Small intestine (tissue), 16 donors: ENCODE measurements around the gene POMP. TPM values are rescaled to one million over a fixed set of nuclear protein-coding genes. Genes with fewer than 3 reads are reported as not detected.
A peak's percentile ranks its signal among the peaks of the same experiment; 100 is the strongest.

Experiments used
- DNase-seq, 2 donors: peaks; one replicate each; pipeline versions ENCODE4 v3.0.0 to v3.0.0-alpha.2; 2013
- FAIRE-seq: peaks from 2 replicates; lab custom pipeline; 2012; peaks lifted over from hg19 to GRCh38; lab: Jason Lieb, UNC
- H3K27ac ChIP-seq, 3 donors: one replicate each; pipeline ENCODE4 v1.5.1; 2013; ENCODE audit warnings: low read length in 2 of 3, mild to moderate bottlenecking in 2 of 3, control low read depth in 1 of 3, inconsistent platforms in 1 of 3, low read depth in 1 of 3, moderate library complexity in 1 of 3
- H3K27me3 ChIP-seq, 3 donors: one replicate each; pipeline ENCODE4 v1.6.1; 2013; ENCODE audit warnings: low read length in 3 of 3, inconsistent platforms in 1 of 3; ENCODE audit not compliant: control insufficient read depth in 3 of 3, insufficient read depth in 3 of 3
- H3K36me3 ChIP-seq, 3 donors: one replicate each; pipeline ENCODE4 v1.6.1; 2013; ENCODE audit warnings: low read length in 3 of 3, inconsistent platforms in 1 of 3, low read depth in 1 of 3, mild to moderate bottlenecking in 1 of 3, moderate library complexity in 1 of 3; ENCODE audit not compliant: control insufficient read depth in 3 of 3, insufficient read depth in 2 of 3
- H3K4me1 ChIP-seq, 3 donors: one replicate each; pipeline ENCODE4 v1.6.1; 2013; ENCODE audit warnings: low read length in 2 of 3, inconsistent platforms in 1 of 3, low read depth in 1 of 3, mild to moderate bottlenecking in 1 of 3, moderate library complexity in 1 of 3; ENCODE audit not compliant: control insufficient read depth in 3 of 3, insufficient read depth in 2 of 3
- H3K4me3 ChIP-seq, 3 donors: one replicate each; pipeline ENCODE4 v1.5.1; 2013; ENCODE audit warnings: low read length in 3 of 3, control low read depth in 1 of 3, inconsistent platforms in 1 of 3, low read depth in 1 of 3, mild to moderate bottlenecking in 1 of 3, moderate library complexity in 1 of 3
- H3K9me3 ChIP-seq, 2 donors: one replicate each; pipeline ENCODE4 v1.6.1; 2013; ENCODE audit warnings: low read depth in 1 of 2, low read length in 1 of 2; ENCODE audit not compliant: control insufficient read depth in 2 of 2, insufficient read depth in 1 of 2
- WGBS, 3 donors: extraction: QIAGEN DNeasy Blood & Tissue Kit; methylation state at CpG; one replicate each; pipeline ENCODE4 v1.1.7; 2013; 5-methylcytosine and 5-hydroxymethylcytosine counted together
- long read RNA-seq, 10 donors: transcript quantifications; one replicate each; lab custom pipeline, GENCODE V29; 2026
- polyA plus RNA-seq, 4 donors: library from polyadenylated mRNA; stranded (reverse) in 3 of 4; unstranded in 1 of 4; fragments of 200-250 nt in 3 of 4; fragments of 120-200 nt in 1 of 4; gene quantifications; one replicate each; pipeline versions ENCODE4 v1.2.1 to v1.2.3, GENCODE V29; 2013
- donor health status: healthy with polysubstance abuse.
- donor health status: control.
- donor health status: control.
- donor health status: Bipolar disorder and iron deficiency.
- donor health status: healthy.

POMP gene
- polyA plus RNA-seq = 100 to 1,000 TPM in 2 of 4 donors, 10 to 100 TPM in 2; 91.9 to 121 (median 105) TPM
- long read RNA-seq, donor 1, transcript POMP-201 (6 exons, 1,330 nt) = major isoform, 254 of 351 reads
- long read RNA-seq, donor 1, partial matches to known transcripts = 92 of 351 reads
- long read RNA-seq, donor 1, other reads (novel, unspliced or antisense) = 5 of 351 reads
- long read RNA-seq, donor 2, transcript POMP-201 (6 exons, 1,330 nt) = major isoform, 91 of 97 reads
- long read RNA-seq, donor 2, partial matches to known transcripts = 6 of 97 reads
- long read RNA-seq, donor 2, other reads (novel, unspliced or antisense) = 0 of 97 reads
- long read RNA-seq, donor 3, transcript POMP-201 (6 exons, 1,330 nt) = major isoform, 108 of 136 reads
- long read RNA-seq, donor 3, partial matches to known transcripts = 28 of 136 reads
- long read RNA-seq, donor 3, other reads (novel, unspliced or antisense) = 0 of 136 reads
- long read RNA-seq, donor 4, partial matches to known transcripts = 0 of 3 reads
- long read RNA-seq, donor 4, other reads (novel, unspliced or antisense) = 0 of 3 reads
- long read RNA-seq, donor 5, transcript POMP-201 (6 exons, 1,330 nt) = major isoform, 39 of 50 reads
- long read RNA-seq, donor 5, partial matches to known transcripts = 11 of 50 reads
- long read RNA-seq, donor 5, other reads (novel, unspliced or antisense) = 0 of 50 reads
- long read RNA-seq, donor 6, transcript POMP-201 (6 exons, 1,330 nt) = major isoform, 91 of 112 reads
- long read RNA-seq, donor 6, partial matches to known transcripts = 21 of 112 reads
- long read RNA-seq, donor 6, other reads (novel, unspliced or antisense) = 0 of 112 reads
- long read RNA-seq, donor 7 = 0 reads
- long read RNA-seq, donor 8, transcript POMP-201 (6 exons, 1,330 nt) = major isoform, 13 of 13 reads
- long read RNA-seq, donor 8, partial matches to known transcripts = 0 of 13 reads
- long read RNA-seq, donor 8, other reads (novel, unspliced or antisense) = 0 of 13 reads
- long read RNA-seq, donor 9, transcript POMP-201 (6 exons, 1,330 nt) = major isoform, 28 of 34 reads
- long read RNA-seq, donor 9, partial matches to known transcripts = 6 of 34 reads
- long read RNA-seq, donor 9, other reads (novel, unspliced or antisense) = 0 of 34 reads
- long read RNA-seq, donor 10, transcript POMP-201 (6 exons, 1,330 nt) = major isoform, 152 of 199 reads
- long read RNA-seq, donor 10, partial matches to known transcripts = 47 of 199 reads
- long read RNA-seq, donor 10, other reads (novel, unspliced or antisense) = 0 of 199 reads

DNA sequence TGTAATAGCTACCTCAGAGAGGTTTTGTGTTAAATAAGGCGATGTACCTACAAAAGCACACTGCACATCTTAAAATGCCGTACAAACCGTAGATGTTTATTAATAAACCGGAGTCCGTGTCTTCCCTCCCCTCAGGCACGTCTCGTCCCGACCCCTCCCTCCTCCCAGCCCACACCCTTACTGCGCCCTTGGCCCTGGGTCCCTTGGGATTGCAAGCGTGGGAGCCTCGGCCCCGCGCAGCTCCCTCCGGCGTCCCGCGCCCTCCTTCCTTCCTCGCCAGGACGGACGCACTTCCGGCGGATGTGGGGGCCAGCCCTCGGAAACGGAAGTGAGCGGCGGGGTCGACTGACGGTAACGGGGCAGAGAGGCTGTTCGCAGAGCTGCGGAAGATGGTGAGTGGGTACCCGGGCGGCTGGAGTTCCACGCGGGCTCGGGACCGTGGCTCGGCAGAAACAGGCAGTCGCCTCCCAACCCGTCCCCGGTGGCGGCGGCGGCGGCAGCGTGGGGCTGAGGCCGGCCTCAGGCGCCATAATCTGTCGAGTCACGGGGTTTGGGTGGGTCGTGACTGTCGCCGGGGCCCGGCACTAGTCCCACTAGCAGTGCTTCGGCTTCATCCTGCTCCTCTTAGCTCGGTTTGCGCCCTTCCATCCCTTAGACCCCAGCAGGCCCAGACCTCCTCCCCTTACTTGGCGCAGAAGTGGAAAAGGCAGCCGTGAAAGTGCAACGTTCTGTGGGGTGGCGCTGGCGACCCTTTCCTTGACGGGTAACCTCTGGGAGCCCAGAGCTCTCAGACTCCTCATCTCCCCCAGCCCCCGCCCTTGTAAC lies at the start of gene POMP:
Gene POMP (plus strand): TSS at position 335 of the 825 bp plus-strand sequence. CDS start 55 bp downstream, at position 390.
- FAIRE-seq = no peak
- peak within 1 kb of the TSS; percentile 84 to 87 (median 86) for H3K4me3 ChIP-seq
- peak within 1 kb of the TSS; percentile 76 to 96 (median 87) for H3K27ac ChIP-seq
- peaks cover 0 to 13% (median 9%) of the 10 kb centered on the region in 3 donors for H3K4me1 ChIP-seq
- WGBS, 3 donors = 0 to 1% (median 0%) methylated on average over 56 to 64 of the region's 64 CpGs
- H3K36me3 ChIP-seq = peaks cover 4 to 8% (median 6%) of the 10 kb centered on the region in 3 donors
- peak; percentile 89 to 97 for DNase-seq
- no peaks in the 10 kb centered on the region for H3K27me3 ChIP-seq
- H3K9me3 ChIP-seq = no peaks in the 10 kb centered on the region

GRCh38 chr13:28609381-28609780 lies 49.5 kb upstream of the POMP start:
- Histone ChIP-seq H3K4me1 (peaks cover 0 to 15% (median 0%) of the 10 kb centered on the region in 3 donors), H3K27ac (no peak overlapping the region), H3K36me3 (no peaks in the 10 kb centered on the region), H3K9me3 (no peaks in the 10 kb centered on the region), H3K4me3 (no peak overlapping the region), H3K27me3 (no peaks in the 10 kb centered on the region)
- no peak for DNase-seq
- 81 to 92% (median 85%) methylated on average over 1 of the region's 1 CpG for WGBS, 3 donors
- no peak for FAIRE-seq

DNA sequence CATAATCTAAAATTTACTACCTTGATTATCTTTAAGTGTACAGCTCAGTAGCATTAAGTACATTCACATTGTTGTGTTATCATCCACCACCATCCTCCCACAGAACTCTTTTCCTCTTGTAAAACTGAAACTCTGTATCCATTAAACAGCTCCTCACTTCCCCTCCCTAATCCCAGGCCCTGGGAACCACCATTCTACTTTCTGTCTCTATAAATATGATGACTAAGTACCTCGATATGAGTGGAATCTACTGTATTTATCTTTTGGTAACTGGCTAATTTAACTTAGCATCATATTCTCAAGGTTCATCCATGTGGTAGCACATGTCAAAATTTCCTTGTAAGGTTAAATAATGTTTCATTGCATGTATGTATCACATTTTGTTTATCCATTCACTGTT lies 49.0 kb upstream of the POMP start:
- H3K4me1 ChIP-seq = peaks cover 0 to 15% (median 0%) of the 10 kb centered on the region in 3 donors
- WGBS, 3 donors = 72 to 88% (median 80%) methylated on average over 1 of the region's 1 CpG
- no peak for FAIRE-seq

GRCh38 chr13:28610996-28611395 lies 47.9 kb upstream of the POMP start:
- FAIRE-seq (no peak), DNase-seq (no peak)
- Histone ChIP-seq H3K9me3 (no peaks in the 10 kb centered on the region), H3K4me1 (peaks cover 0 to 15% (median 0%) of the 10 kb centered on the region in 3 donors), H3K27me3 (no peaks in the 10 kb centered on the region), H3K27ac (no peak overlapping the region), H3K4me3 (no peak overlapping the region), H3K36me3 (no peaks in the 10 kb centered on the region)
- 62 to 84% (median 73%) methylated on average over 6 of the region's 6 CpGs for WGBS, 3 donors

More for the DNA sequence above, 49.0 kb upstream of the POMP start:
- H3K27me3 ChIP-seq = no peaks in the 10 kb centered on the region
- DNase-seq = no peak
- no peak overlapping the region for H3K4me3 ChIP-seq
- H3K27ac ChIP-seq = no peak overlapping the region
- no peaks in the 10 kb centered on the region for H3K9me3 ChIP-seq
- H3K36me3 ChIP-seq = no peaks in the 10 kb centered on the region

DNA sequence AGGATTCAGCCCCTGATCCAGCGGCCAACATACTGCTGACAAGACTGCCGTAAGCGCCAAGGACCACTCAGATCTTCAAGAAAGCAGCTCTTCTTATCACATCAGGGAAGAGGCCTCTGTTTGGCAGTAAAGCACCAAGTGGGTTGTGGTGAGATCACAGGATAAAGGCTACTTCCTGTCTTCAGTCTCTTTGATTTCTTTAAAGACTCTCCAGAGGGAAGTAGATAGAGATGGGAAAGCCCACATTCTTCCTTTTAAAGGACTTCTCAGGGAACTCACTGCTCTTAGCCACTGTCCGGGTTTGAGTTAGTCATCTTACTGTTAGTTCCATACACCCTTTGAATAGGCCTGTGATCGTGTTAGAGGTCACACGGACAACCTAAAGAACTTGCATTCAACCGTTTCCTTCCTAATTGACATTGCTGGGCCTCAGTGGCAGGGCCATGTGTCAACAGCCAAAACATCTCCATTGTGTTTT lies 47.2 kb upstream of the POMP start:
- no peaks in the 10 kb centered on the region for H3K9me3 ChIP-seq
- FAIRE-seq = no peak
- no peaks in the 10 kb centered on the region for H3K27me3 ChIP-seq
- H3K36me3 ChIP-seq = no peaks in the 10 kb centered on the region
- no peak overlapping the region for H3K27ac ChIP-seq
- no peak overlapping the region for H3K4me3 ChIP-seq
- no peak for DNase-seq
- WGBS, 3 donors = 67 to 81% (median 74%) methylated on average over 7 of the region's 7 CpGs
- H3K4me1 ChIP-seq = peaks cover 0 to 15% (median 0%) of the 10 kb centered on the region in 3 donors

GRCh38 chr13:28613562-28613961 lies 45.4 kb upstream of the POMP start:
- Histone ChIP-seq H3K4me1 (peaks cover 0 to 15% (median 0%) of the 10 kb centered on the region in 3 donors), H3K27ac (peak overlapping the region in 1 of 3 donors; percentile 43)

GRCh38 chr13:28615916-28616446 lies 42.9 kb upstream of the POMP start:
- Histone ChIP-seq H3K9me3 (no peaks in the 10 kb centered on the region), H3K27ac (no peak overlapping the region), H3K27me3 (no peaks in the 10 kb centered on the region), H3K36me3 (no peaks in the 10 kb centered on the region), H3K4me3 (no peak overlapping the region), H3K4me1 (peaks cover 0 to 15% (median 0%) of the 10 kb centered on the region in 3 donors)
- DNase-seq = no peak
- 81 to 97% (median 90%) methylated on average over 2 of the region's 2 CpGs for WGBS, 3 donors
- FAIRE-seq = no peak

More at GRCh38 chr13:28613562-28613961, 45.4 kb upstream of the POMP start:
- Histone ChIP-seq H3K36me3 (no peaks in the 10 kb centered on the region), H3K4me3 (no peak overlapping the region), H3K27me3 (no peaks in the 10 kb centered on the region), H3K9me3 (no peaks in the 10 kb centered on the region)
- no peak for FAIRE-seq
- 19 to 48% (median 41%) methylated on average over 4 of the region's 4 CpGs for WGBS, 3 donors
- DNase-seq = peak; percentile 69 to 77
